OCI-LY3 (cell line): ENCODE measurements around the gene CCDC68.

Experiments
- CTCF ChIP-seq: fragments of 200-600, 300-600 bp; sonication (generic); IDR thresholded peaks from 2 replicates; pipeline ENCODE4 v1.5.1; 2014; ENCODE audit warnings: antibody characterized with exemption, low read length, low read depth
- EZH2phosphoT487 ChIP-seq: fragments of 200-600 bp; shearing (Covaris generic); IDR thresholded peaks from 2 replicates; pipeline ENCODE4 v1.6.1; 2018; ENCODE audit warnings: antibody characterized with exemption, mixed run types, low read depth

- TF ChIP-seq CTCF (no peak), EZH2phosphoT487 (no peak)
Observed at GRCh38 chr18:54883816-54884604, 75.3 kb downstream of the CCDC68 start.
